ENCODE data around the gene TMX2. TPM values are rescaled to one million over a fixed set of nuclear protein-coding genes. Genes with fewer than 3 reads are reported as not detected.

Gene TMX2

DNA sequence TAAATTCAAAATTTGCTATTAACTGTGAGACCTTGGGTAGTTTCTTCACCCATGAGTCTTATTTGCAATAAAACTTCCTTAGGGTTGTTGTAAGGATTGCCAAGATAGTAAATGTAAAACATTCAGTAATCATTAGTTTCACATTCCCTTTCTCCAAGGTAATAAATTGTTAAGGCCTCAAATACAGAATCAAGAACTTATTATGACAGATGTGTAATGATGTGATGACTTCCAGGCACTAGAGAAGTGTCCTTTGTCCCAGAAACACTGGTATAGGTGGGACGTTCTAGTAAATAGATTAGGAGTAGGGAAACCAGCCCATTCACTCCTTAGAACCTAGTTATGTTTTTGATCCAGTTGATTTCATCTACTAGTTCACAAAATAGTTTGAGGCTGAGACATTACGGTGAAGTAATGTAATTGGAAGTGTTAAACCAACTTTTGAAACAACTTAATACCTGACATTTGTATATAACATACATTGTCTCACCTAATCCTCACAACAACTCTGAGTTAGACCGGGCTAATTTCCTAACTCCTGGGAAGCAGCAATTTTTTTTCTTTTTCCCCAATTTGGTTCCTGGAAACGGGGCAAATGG, 74.7 kb downstream of the TMX2 start:
- Histone ChIP-seq H3K4me1 (ENCODE audit: control insufficient read depth, insufficient read depth, low read length) (peaks cover 3% of the 10 kb centered on the region), H3K4me3 (ENCODE audit: low read length) (no peak overlapping the region), H3K9ac (ENCODE audit: low read depth, low read length) (no peak overlapping the region), H3K27me3 (ENCODE audit: control insufficient read depth, insufficient read depth, low read length) (no peaks in the 10 kb centered on the region), H3K36me3 (ENCODE audit: insufficient read depth, low read length) (peaks cover 7% of the 10 kb centered on the region), H3K4me2 (ENCODE audit: low read length) (no peak overlapping the region), H3K9me3 (replicated peaks; ENCODE audit: low read length) (no peaks in the 10 kb centered on the region)

DNA sequence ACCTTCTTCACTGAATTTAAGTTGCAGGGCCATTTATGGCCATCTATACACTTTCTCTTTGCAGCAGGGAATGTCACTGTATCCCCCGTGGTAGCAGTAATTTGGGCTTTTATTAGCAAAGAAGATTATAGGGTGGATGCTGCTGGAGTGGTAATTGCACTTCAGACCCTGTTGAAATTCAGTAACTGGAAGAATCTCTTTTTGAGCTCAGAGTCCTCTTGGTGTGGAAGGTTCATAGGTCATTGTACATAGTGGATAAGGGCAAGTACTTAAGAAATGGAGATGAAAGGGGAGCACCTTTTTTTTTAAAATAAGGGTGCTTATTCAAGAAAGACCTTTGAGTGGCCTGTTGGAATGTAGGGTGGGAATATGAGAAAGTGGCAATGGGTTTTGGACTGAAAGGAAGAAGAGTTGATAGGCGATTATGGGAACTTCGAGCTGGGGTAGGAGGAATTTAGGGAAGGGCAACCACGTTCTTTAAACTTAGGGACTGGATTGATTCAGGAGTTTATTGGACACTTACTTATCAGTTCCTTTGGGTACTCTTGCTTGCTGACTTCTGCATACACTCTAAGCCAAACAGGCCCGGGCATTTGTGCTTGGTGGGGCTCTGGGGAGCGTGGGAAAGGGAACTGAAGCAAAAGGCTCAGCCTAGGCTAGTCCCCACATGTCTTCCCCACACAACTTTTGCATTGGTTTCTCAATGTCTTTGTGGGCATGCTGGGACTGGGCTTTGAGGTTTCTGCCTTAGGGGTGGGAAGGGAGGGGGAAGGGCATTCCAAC, 75.7 kb downstream of the TMX2 start:
- Histone ChIP-seq H3K4me3 (ENCODE audit: low read length) (no peak overlapping the region), H3K27me3 (ENCODE audit: control insufficient read depth, insufficient read depth, low read length) (no peaks in the 10 kb centered on the region), H3K36me3 (ENCODE audit: insufficient read depth, low read length) (peaks cover 9% of the 10 kb centered on the region), H3K4me1 (ENCODE audit: control insufficient read depth, insufficient read depth, low read length) (peaks cover 9% of the 10 kb centered on the region), H3K9ac (ENCODE audit: low read depth, low read length) (no peak overlapping the region), H3K4me2 (ENCODE audit: low read length) (no peak overlapping the region), H3K9me3 (replicated peaks; ENCODE audit: low read length) (no peaks in the 10 kb centered on the region)

GRCh38 chr11:57788703-57789088, 76.3 kb downstream of the TMX2 start:
- no peaks in the 10 kb centered on the region for H3K27me3 ChIP-seq (ENCODE audit: control insufficient read depth, insufficient read depth, low read length)
- H3K9me3 ChIP-seq (replicated peaks; ENCODE audit: low read length), result no peaks in the 10 kb centered on the region
- H3K4me2 ChIP-seq (ENCODE audit: low read length), result no peak overlapping the region
- no peak overlapping the region for H3K4me3 ChIP-seq (ENCODE audit: low read length)
- peaks cover 13% of the 10 kb centered on the region for H3K4me1 ChIP-seq (ENCODE audit: control insufficient read depth, insufficient read depth, low read length)
- H3K9ac ChIP-seq (ENCODE audit: low read depth, low read length), result no peak overlapping the region
- peaks cover 9% of the 10 kb centered on the region for H3K36me3 ChIP-seq (ENCODE audit: insufficient read depth, low read length)

Small RNAs within 50 kb of the gene (small RNA-seq; reads per million reads assigned to genes)
- not detected for gene TMX2-CTNND1
